Upper lobe of left lung (tissue), 4 donors: ENCODE measurements around the gene PPM1L.

ENCODE experiments used
- EP300 ChIP-seq, 4 donors: sonication (generic); formaldehyde crosslinking; IDR thresholded peaks; one replicate each; pipeline ENCODE4 v1.5.1; 2017; ENCODE audit warnings: antibody characterized with exemption in 4 of 4, control low read depth in 2 of 4
- POLR2AphosphoS5 ChIP-seq, 2 donors: sonication (generic); formaldehyde crosslinking; IDR thresholded peaks; one replicate each; pipeline ENCODE4 v1.5.1; 2017; ENCODE audit warnings: antibody characterized with exemption in 2 of 2

GRCh38 chr3:160747422-160747821 is 8.6 kb upstream of the PPM1L start:
- no peak for TF ChIP-seq POLR2AphosphoS5 (IDR thresholded peaks at IDR 0.05)
- TF ChIP-seq EP300 (IDR thresholded peaks at IDR 0.05): no peak
